Right ventricle myocardium inferior (tissue), 1 donor: ENCODE data around the gene XRCC4. TPM values are rescaled to one million over a fixed set of nuclear protein-coding genes. Genes with fewer than 3 reads are reported as not detected.
A peak's percentile ranks its signal among the peaks of the same experiment; 100 is the strongest.
"Not testable (repeated sequence)": the region's sequence is repeated elsewhere in the genome, so short reads cannot be mapped to it uniquely, and the experiment has no call there.

ENCODE experiments used
- ATAC-seq: fragments of 200-7000 bp; cut with Tn5 transposase; one replicate; pipeline ENCODE4 v1.9.1; 2020; ENCODE audit warnings: mild to moderate bottlenecking, moderate library complexity
- DNase-seq: peaks from one replicate; pipeline ENCODE4 v3.0.0; 2021; ENCODE audit errors: missing footprints
- intact Hi-C: fragments of 100-400 bp; cut with DNase I; formaldehyde crosslinking; loops from one replicate; pipeline ENCODE4 v1.11.0; 2022
- total RNA-seq: library from RNA; stranded (reverse); fragmentation: NEBNext Ultra II Directional; extraction: Animal tissue kit (Norgen Biotek cat#: 25700); gene quantifications from one replicate; pipeline ENCODE4 v1.2.1, GENCODE V29; 2021
- donor health status: DM: no; HTN: yes; CAD: no; lungs with severe emphysema.

Gene XRCC4
- total RNA-seq, 1 donor from 2014 or later, result 7.9 TPM

DNA sequence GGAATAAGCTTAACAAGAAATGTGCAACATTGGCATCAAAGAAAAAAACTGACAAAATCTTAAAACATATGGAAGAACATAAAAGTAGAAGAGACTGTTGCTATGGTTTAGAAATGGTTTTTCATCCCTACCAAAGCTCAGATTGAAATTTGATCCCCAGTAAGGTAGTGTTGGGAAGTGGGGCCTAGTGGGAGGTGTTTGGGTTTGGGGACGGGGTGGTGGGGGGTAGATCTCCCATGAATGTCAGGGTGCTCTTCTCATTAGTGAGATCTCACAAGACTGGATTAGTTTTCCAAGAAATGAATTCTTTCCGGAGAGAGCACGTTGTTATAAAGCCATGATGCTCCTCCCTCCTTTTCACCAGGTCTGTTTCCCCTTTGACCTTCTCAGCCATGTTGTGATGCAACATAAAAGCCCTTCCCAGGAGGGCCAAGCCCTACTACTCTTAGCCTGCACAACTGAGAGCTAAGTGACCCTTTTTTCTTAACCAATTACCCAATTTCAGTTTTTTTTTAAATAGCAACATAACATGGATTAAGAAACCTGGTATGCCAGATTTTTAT, 10.7 kb upstream of the XRCC4 start:
- intact Hi-C loops, result no loop called here

DNA sequence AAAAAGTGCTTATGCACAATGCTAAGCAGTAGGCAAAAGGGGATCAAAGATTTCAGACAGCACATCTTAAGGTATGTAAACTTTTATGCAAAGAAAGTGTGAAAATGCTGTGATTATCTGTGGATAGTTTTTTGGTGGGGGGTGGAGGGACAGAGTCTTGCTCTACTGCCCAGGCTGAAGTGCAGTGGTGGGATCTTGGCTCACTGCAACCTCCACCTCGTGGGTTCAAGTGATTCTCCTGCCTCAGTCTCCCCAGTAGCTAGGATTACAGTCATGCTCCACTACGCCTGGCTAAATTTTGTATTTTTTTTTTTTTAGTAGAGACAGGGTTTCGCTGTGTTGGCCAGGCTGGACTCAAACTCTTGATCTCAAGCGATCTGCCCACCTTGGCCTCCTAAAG, 10.0 kb upstream of the XRCC4 start:
- DNase-seq, ATAC-seq, intact Hi-C loops: not testable (repeated sequence)

More for the DNA sequence above, 10.7 kb upstream of the XRCC4 start:
- no peak for DNase-seq
- ATAC-seq, result no peak

DNA sequence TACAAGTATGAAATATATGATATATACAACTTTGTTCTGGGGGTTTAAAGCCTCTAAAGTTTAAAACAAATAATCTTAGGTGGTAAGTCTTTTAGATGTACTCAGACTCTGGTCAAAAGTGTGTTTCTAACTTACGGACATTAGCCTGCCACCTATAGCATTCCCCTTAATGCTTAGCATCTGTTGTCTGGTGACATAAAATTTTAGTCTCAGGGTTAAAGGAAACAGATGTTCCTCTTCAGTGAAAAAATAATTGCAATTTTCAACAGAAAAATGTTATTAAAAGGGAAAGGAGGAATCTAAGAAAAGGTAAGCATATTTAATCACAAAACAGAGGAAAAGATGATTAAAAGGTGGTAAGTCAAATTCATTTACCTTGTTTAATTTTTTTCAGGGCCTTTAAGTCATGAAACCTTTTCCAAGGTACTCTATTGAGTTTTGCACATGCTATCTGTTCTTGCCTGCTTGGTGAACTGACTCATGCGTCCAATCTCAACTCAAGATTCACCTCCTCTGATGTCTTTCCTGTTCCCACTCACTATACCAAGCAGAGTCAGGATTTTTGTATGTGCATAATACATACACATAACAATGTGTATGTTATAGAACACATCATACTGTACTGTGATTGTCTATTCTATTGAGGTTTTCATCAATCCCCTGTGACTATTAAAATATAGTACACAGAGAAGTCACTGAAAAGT, 8.1 kb upstream of the XRCC4 start:
- no peak for DNase-seq
- ATAC-seq, result no peak
- intact Hi-C loops, result no loop called here

DNA sequence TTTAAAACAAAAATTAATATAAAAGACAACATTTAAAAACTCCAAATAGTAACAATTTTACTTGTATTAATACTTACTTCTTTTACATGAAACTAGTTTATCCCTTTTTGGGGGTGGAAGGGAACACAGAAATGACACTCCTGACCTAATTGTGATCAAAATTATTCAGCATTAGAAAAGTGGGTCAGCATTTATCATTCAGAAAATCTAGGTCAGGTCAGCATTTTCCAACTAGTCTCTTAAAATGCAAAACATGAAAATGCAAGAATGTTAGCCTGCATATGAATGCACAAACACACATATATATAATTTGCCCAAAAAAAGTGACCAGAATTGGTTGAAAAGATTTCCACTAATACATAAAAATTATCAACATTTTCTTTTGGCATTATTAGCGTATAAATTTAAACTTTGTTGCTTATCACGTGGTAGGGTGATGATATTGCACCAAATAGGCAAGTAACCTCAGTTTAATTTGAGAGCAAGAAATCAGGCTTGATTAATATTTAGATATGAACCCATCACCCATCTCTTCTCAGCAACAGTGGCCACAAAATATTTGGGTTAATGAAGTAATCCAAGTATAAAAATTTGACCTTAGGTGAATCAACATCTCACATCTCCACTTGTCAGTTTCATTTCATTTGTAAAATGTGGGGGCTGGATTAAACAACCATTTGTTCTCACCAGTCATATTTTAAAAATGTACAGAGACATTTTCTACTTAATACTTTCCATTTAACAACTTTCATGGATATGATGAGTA, 5.9 kb upstream of the XRCC4 start:
- DNase-seq, result no peak
- intact Hi-C loops, result loop anchor here (10.0 kb wide), 2 partner anchors 333 to 363 kb away; no protein-coding TSS in a partner anchor
- no peak for ATAC-seq

DNA sequence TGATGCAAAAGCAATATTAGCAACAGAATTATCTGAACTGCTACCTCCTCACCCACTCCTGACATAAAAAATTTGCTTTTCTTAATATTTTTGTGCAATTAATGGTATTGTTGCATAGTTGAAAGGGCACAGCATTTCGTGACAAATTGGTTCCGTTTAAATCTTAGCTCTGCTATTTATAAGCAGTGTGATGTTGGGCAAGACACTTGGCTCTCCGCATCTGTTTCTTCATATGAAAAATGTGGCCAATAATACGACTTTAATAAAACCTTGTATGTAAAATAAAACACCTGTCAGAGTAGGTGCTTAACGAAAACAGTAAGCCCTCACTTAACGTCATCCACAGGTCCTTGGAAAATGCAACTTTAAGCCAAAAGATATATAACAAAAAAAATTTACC, 4.4 kb upstream of the XRCC4 start:
- intact Hi-C loops, result loop anchor here (10.0 kb wide), 2 partner anchors 332 to 362 kb away; no protein-coding TSS in a partner anchor
- ATAC-seq, result no peak

DNA sequence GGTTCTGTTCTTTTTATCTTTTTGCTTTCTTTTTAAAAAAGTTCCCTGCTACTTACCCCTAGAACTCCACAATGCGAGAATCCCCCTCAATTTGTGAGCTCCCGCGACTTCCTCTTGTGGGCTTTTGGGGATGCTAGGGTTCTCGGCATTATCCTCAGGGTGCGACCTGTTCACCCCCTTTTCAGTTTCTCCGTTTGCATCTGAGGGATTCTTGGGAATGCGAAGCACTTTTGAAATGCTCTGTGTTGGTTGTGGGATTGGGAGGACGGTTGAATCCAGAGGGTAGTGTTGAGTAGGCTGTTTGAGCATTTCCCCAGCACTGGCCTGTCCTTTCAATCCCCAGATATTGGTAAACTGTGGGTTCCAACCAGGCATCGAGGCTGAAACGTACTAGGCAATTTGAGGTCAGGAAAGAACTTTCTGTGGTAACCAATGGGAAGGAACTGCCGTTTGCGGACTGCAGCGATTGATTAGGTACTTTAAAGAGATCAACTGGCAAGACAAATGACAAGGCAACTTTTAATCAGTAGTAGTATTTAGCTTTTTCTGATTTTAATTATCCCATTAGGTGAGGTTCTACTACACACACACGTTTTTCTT, 415 bp downstream of the XRCC4 start:
- intact Hi-C loops, result loop anchor here (10.0 kb wide), 2 partner anchors 327 to 357 kb away; no protein-coding TSS in a partner anchor
- ATAC-seq, result no peak
- no peak for DNase-seq

More for the DNA sequence above, 4.4 kb upstream of the XRCC4 start:
- DNase-seq, result no peak

DNA sequence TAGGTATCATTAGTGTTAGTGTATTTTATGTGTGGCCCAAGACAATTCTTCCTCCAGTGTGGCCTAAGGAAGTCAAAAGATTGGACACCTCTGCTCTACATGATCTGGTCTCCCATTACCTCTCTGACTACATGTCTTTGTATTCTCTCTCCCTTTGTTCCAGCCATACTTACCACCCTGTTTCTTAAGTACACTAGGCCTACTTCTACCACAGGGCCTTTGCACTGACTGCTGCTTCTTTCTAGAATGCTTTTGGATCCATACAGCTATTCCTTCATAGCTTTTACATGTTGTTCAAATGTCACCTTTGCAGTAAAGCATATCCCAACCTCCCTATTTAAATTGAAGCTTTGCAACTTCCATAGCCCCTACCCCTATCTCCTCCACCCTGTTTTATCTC, 5.4 kb downstream of the XRCC4 start:
- DNase-seq, result no peak
- ATAC-seq, result no peak
- intact Hi-C loops, result no loop called here

DNA sequence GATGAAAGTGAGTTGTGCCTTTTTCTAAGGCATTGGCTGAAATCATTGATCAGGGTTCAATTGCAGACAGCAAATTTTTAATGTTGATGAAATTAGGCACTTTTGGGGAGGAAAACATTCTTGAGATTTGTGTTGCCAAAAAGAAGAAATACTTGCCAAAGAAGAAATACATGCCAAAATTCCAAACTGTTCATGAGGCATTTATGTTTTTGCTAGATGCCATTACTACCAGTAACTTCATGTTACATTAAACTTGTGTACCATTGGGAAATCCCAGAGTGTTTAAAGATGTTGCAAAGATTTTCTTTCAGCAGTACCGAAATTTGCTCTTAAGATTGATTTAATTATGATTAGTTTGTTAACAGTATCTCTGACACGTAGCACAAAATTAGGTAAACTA, 7.0 kb downstream of the XRCC4 start:
- ATAC-seq, result no peak
- intact Hi-C loops, result no loop called here
- no peak for DNase-seq

DNA sequence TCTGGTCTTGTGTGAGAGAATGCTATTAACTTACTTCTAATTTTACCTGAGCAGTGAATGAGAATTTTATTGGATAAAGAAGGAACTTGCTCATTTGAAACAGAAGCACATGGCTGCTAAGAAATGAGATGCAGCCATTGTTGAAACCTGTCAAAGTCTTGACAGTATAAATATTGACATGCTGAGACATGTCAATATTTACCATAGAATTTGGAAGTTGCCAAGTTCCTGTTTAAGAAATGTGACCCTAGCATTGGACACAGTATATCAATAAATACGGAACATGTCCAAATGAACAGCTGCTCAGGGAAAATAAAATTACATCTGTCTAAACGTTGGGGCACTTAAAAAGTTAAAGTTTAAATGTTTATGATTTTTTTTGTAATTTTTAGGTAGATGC, 7.8 kb downstream of the XRCC4 start:
- intact Hi-C loops, result no loop called here
- ATAC-seq (no peak), DNase-seq (no peak)

DNA sequence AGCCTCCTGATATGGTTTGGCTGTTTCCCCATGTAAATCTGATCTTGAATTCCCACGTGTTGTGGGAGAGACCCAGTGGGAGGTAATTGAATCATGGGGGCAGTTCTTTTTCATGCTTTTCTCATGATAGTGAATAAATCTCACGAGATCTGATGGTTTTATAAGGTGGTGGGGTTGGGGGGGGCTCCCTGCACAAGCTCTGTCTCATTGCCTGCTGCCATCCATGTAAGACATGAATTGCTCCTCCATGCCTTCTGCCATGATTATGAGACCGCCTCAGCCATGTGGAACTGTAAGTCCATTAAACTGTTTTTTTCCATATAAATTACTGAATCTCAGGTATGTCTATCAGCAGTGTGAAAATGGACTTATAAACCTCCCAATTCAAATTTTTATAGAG, 12.8 kb downstream of the XRCC4 start:
- intact Hi-C loops, result no loop called here
- DNase-seq (no peak), ATAC-seq (no peak)

DNA sequence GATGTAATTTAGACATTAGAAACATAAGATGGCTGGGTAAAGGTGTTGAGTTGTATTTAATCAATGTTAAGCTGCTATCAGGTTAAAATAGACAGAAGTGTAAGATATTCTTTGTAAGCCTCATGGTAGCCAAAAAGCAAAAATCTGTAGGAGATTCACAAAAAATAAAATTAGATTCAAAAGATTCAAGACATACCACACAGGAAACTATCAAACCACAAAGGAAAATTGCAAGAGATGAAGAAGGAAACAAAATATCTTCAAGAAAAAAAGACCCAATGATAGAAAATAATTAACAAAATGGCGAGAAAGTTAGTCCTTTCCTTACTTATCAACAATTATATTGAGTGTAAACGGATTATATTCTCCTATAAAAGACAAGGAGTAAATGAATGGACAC, 15.3 kb downstream of the XRCC4 start:
- intact Hi-C loops, result no loop called here
- ATAC-seq (no peak), DNase-seq (no peak)

DNA sequence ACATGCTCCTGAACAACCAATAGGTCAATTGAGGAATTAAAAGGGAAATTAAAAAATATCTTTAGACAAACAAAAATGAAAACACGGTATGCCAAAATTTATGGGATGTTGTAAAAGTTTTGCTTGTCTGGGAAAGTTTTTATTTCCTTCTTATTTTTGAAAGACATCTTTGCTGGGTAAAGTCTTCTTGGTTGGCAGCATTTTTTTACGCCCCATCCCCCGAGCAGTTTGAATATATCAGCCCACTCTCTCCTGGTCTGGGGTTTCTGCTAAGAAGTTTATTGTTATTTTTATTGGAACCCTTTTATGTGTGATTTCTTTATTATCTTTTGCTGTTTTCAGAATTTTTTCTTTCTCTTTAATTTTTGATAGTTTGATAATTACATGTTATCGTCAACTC, 16.3 kb downstream of the XRCC4 start:
- no peak for DNase-seq
- no peak for ATAC-seq
- intact Hi-C loops, result no loop called here

DNA sequence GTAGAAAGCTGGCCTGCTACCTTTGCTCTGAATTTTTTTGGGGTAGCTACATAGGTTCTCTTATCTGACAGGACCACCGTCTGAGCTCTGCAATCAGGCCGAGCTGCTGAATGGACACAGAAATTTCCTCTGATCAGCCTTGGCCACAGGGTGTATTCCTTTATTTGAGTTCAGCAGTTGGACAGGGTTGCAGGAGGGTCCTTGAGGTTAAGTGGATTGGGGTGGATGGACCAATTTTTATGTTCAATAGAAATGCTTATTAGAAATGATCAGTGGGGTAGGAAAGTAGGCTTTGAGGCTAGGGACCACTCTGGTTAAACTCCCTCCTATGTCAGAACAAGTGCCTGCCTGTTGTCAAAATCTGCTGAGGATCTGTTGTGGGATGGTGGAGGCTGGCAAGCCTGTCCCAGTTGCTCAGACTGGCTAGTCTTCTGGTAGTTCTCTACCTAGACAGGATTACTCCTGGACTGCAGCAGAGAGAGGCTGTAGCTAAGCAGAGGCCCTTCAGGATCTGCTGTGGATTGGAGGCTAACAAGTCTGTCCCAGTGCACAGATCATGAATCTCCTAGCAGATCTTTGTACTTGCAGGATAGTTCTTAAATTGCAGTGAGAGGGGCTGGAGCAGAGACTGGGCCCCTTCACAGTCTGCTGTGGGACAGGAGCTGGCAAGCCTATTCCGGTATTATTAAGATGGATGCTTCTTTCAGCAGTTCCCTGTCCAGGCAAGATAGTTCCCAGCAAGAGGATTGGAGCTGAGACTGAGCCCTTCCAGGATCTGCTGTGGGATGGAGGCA, 18.0 kb downstream of the XRCC4 start:
- ATAC-seq, result no peak
- DNase-seq, result no peak
- intact Hi-C loops, result loop anchor here (5.0 kb wide), 2 partner anchors 58 to 307 kb away; no protein-coding TSS in a partner anchor

DNA sequence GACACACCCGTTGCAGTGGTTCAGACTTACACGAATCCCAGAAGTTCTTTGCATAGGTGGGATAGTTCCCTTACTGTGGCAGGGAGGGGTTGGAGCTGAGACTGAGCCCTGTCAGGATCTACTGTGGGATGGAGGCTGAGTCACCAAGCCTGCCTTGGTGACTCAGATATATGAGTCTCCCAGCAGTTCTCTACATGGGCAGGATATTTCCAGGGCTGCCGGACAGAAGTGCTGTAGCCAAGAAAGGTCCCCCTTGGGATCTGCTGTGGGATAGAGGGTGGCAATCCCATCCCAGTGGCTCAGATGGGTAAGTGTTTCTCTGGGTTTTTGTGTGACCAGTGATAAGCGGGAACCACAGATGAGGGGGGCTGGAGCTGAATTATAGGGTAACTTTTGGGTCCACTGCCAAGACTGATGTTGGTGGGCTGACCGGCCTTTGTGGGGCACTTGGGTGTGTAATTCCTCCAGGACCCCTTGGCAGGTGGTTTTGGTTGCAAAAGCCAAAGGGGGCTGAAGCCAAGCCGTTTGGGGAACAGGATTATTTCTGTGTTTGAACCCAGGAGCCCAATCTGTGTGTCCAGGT, 18.7 kb downstream of the XRCC4 start:
- ATAC-seq (no peak), DNase-seq (no peak)
- intact Hi-C loops, result loop anchor here (5.0 kb wide), 2 partner anchors 59 to 306 kb away; no protein-coding TSS in a partner anchor

DNA sequence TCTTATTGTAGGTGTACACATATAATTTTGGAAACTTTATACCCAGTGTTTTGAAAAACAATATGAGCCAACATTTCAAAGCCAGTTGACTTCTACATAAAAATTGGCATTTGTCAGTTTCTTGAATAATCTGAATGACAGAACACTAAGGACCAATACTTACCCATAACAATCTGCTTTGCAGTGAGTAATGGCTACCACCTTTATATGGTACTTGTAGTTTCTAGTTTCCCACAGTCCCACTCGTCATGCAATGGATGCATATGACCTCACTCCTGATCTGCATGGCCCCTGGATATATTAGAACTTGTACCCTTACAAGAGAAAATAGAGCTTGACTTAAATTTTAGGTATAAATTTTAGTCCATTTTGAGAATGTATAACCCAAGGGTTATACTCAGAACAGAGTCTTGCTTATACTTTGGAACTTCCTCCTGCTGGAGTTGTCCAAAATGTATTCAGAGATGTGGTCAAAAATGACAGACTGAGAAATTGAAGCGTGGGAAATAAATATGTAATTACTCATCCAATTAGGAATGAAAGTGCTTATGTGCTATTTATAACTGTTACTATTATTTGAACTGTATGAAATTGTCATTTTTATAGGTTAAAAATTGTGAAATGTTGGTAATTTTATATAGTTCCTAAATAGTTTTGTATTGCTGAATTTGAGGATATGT, 19.5 kb downstream of the XRCC4 start:
- DNase-seq, result no peak
- peak; percentile 15 for ATAC-seq
- intact Hi-C loops, result loop anchor here (5.0 kb wide), 2 partner anchors 59 to 306 kb away; no protein-coding TSS in a partner anchor

DNA sequence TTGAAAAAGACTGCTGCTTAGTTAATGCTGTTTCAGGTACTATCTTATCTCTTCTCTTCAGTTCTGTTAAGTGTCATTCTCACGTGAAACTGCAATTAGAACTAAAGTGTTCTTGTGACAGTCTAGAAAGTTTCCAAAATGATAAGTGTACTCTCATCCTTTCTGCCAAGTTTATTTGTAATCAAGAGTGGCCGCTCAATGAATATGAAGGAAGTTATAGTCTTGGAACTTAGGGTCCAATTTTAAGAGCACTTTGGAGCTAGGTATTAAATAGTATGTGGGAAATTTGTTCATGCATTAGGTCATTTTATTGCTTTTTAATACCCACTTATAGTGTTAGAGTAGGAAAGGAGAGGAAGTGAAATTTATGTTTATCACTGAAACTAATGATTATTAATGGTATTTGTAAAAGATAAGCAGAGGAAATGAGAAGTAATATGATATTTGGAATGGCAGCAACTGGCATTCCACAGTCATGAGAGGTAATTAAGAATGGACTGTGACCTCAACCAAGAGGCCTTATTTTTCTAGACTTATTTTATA, 20.4 kb downstream of the XRCC4 start:
- intact Hi-C loops, result loop anchor here (5.0 kb wide), 2 partner anchors 60 to 305 kb away; no protein-coding TSS in a partner anchor
- DNase-seq, result no peak
- ATAC-seq, result peak; percentile 72

DNA sequence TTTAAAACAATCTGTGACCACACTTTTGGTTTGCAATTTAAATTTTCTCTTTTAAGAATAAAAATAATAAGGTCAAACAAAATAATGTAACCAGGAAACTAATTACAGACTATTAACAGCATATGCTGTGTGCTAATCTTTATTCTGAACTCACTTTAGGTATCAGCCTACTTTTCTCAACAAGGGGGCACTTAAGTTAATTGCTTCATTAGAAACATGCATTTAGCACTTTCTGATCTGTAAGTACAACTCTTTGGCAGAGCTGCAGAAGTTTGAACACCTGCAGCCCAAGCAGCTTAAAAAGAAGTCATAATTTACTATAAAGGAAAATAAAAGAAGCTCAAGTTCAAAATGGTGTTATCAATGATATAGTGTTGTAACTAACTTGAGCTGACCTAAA, 21.7 kb downstream of the XRCC4 start:
- intact Hi-C loops, result loop anchor here (5.0 kb wide), 2 partner anchors 62 to 303 kb away; no protein-coding TSS in a partner anchor
- no peak for ATAC-seq
- DNase-seq, result no peak
